ENCODE results near the gene CHPF.

DNA sequence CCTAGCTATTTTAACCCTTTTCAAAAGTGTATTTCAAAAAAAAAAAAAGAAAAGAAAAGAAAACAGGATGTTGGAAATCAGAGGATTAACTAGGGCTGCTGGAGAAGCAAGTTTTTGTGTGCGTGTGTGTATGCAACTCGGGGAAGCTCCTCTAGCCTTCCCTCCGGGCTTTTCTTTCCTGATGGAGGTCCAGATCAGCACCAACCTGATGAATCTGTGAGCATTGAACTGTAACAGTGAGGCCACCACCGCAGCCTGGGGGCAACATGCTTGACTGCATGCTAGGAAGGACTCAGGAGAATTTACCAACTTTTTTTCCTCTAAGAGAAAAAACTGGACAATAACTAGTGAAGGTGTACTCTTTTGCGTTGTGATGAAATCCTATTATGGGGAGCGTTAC, 25.4 kb upstream of the CHPF start:
- TF ChIP-seq, protein P1, sequence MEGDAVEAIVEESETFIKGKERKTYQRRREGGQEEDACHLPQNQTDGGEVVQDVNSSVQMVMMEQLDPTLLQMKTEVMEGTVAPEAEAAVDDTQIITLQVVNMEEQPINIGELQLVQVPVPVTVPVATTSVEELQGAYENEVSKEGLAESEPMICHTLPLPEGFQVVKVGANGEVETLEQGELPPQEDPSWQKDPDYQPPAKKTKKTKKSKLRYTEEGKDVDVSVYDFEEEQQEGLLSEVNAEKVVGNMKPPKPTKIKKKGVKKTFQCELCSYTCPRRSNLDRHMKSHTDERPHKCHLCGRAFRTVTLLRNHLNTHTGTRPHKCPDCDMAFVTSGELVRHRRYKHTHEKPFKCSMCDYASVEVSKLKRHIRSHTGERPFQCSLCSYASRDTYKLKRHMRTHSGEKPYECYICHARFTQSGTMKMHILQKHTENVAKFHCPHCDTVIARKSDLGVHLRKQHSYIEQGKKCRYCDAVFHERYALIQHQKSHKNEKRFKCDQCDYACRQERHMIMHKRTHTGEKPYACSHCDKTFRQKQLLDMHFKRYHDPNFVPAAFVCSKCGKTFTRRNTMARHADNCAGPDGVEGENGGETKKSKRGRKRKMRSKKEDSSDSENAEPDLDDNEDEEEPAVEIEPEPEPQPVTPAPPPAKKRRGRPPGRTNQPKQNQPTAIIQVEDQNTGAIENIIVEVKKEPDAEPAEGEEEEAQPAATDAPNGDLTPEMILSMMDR (IDR thresholded peaks at IDR 0.05) = no peak
- no peak for TF ChIP-seq POLR2AphosphoS5 (IDR thresholded peaks at IDR 0.05)
- TF ChIP-seq EP300 (IDR thresholded peaks at IDR 0.05) = no peak
- TF ChIP-seq POLR2A (IDR thresholded peaks at IDR 0.05) = no peak

Measured in gastroesophageal sphincter (tissue), 3 donors.